Ureter (tissue), 1 donor: Measurements from ENCODE around the gene CDC42EP1. TPM values are rescaled to one million over a fixed set of nuclear protein-coding genes. Genes with fewer than 3 reads are reported as not detected.

Source experiments
- DNase-seq: peaks from one replicate; pipeline ENCODE4 v3.0.0-alpha.2; 2020; ENCODE audit warnings: low spot score
- total RNA-seq: library from RNA; stranded (reverse); gene quantifications from one replicate; pipeline ENCODE4 v1.2.4, GENCODE V29; 2023
- donor health status: DM: yes; HTN: yes; CAD: no.

The CDC42EP1 gene
- total RNA-seq, 1 donor from 2014 or later: 33.4 TPM

- peak; percentile 66 for DNase-seq
Observed at GRCh38 chr22:37560608-37561211, 430 bp downstream of the CDC42EP1 start.

- peak; percentile 95 for DNase-seq
Observed at GRCh38 chr22:37561212-37562048, 1.1 kb downstream of the CDC42EP1 start.

GRCh38 chr22:37562049-37562875 lies 2.0 kb downstream of the CDC42EP1 start:
- no peak for DNase-seq

- peak; percentile 82 for DNase-seq
Observed at GRCh38 chr22:37563153-37564081, 3.1 kb downstream of the CDC42EP1 start.

- no peak for DNase-seq
Observed at GRCh38 chr22:37564111-37564711, 3.9 kb downstream of the CDC42EP1 start.

- no peak for DNase-seq
Observed at GRCh38 chr22:37565830-37566229, 5.5 kb downstream of the CDC42EP1 start.

GRCh38 chr22:37566329-37566837 lies 6.1 kb downstream of the CDC42EP1 start:
- DNase-seq: no peak

- peak; percentile 90 for DNase-seq
Observed at GRCh38 chr22:37566903-37567798, 6.9 kb downstream of the CDC42EP1 start.

GRCh38 chr22:37568012-37568411 lies 7.7 kb downstream of the CDC42EP1 start:
- DNase-seq: no peak

GRCh38 chr22:37568448-37569008 lies 8.2 kb downstream of the CDC42EP1 start:
- DNase-seq: no peak

- no peak for DNase-seq
Observed at GRCh38 chr22:37569009-37569920, 9.0 kb downstream of the CDC42EP1 start.

- DNase-seq: no peak
Observed at GRCh38 chr22:37569921-37570660, 9.8 kb downstream of the CDC42EP1 start.

- DNase-seq: no peak
Observed at GRCh38 chr22:37570661-37570976, 10.3 kb downstream of the CDC42EP1 start.

- no peak for DNase-seq
Observed at GRCh38 chr22:37571258-37571991, 11.1 kb downstream of the CDC42EP1 start.

- no peak for DNase-seq
Observed at GRCh38 chr22:37571992-37572373, 11.7 kb downstream of the CDC42EP1 start.

GRCh38 chr22:37575490-37576003 lies 15.3 kb downstream of the CDC42EP1 start:
- no peak for DNase-seq

- DNase-seq: no peak
Observed at GRCh38 chr22:37578002-37578401, 17.7 kb downstream of the CDC42EP1 start.
